ENCODE results near the gene SH3RF2. TPM values are rescaled to one million over a fixed set of nuclear protein-coding genes. Genes with fewer than 3 reads are reported as not detected.

Gene SH3RF2
- total RNA-seq, 4 donors from 2014 or later: 0.26 to 4.1 (median 1.8) TPM

DNA sequence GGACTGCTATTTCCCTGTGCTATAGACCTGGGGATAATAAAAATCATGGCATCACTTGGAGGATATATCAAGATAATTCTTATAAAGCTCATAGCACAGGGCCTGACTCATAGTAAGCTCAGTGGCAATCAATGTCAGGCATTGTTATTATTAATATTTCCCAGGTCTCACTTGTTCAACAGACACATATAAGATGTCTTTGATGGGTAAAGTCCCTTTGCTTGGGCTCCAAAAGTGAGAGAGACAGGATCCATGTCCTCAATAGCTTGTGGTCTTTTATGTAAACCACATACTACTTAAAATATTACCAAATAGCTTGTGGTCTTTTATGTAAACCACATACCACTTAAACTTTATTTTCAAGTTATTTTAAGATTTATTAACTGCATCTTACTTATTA, 11.2 kb downstream of the SH3RF2 start:
- no peaks in the 10 kb centered on the region for H3K9me3 ChIP-seq
- H3K36me3 ChIP-seq: no peaks in the 10 kb centered on the region
- no peak overlapping the region for H3K4me3 ChIP-seq
- no peak for DNase-seq
- no peak overlapping the region for H3K27ac ChIP-seq
- no peak for TF ChIP-seq POLR2A (IDR thresholded peaks at IDR 0.05)
- TF ChIP-seq, protein P1, sequence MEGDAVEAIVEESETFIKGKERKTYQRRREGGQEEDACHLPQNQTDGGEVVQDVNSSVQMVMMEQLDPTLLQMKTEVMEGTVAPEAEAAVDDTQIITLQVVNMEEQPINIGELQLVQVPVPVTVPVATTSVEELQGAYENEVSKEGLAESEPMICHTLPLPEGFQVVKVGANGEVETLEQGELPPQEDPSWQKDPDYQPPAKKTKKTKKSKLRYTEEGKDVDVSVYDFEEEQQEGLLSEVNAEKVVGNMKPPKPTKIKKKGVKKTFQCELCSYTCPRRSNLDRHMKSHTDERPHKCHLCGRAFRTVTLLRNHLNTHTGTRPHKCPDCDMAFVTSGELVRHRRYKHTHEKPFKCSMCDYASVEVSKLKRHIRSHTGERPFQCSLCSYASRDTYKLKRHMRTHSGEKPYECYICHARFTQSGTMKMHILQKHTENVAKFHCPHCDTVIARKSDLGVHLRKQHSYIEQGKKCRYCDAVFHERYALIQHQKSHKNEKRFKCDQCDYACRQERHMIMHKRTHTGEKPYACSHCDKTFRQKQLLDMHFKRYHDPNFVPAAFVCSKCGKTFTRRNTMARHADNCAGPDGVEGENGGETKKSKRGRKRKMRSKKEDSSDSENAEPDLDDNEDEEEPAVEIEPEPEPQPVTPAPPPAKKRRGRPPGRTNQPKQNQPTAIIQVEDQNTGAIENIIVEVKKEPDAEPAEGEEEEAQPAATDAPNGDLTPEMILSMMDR (IDR thresholded peaks at IDR 0.05): no peak
- H3K4me1 ChIP-seq: no peaks in the 10 kb centered on the region
- intact Hi-C loops (cut with DNase I; ENCODE audit: low total_unique reads): no loop called here
- H3K27me3 ChIP-seq: no peaks in the 10 kb centered on the region

DNA sequence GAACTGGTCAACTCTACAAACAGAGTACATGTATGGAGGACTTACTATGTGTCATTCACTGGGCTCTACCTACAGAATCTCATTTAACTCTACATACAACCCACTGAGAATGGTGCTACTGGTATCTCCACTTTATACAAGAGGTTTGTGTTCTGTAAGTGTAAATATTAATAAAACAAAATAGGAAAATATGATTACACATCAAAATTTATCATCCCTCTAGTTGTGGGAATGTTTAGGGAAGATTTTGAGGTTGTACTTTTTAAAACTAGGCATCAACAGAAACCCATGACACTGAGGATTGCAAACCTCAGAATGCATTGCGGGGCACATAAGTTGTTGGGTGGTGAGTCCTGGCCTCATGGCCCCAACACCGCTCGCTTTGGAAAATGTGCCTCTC, 11.7 kb downstream of the SH3RF2 start:
- no peak for DNase-seq
- Histone ChIP-seq H3K27ac (no peak overlapping the region), H3K36me3 (no peaks in the 10 kb centered on the region), H3K27me3 (no peaks in the 10 kb centered on the region), H3K4me3 (no peak overlapping the region), H3K9me3 (no peaks in the 10 kb centered on the region), H3K4me1 (no peaks in the 10 kb centered on the region)
- TF ChIP-seq, protein P1 (IDR thresholded peaks at IDR 0.05): no peak
- TF ChIP-seq POLR2A (IDR thresholded peaks at IDR 0.05): no peak
- intact Hi-C loops (cut with DNase I; ENCODE audit: low total_unique reads): no loop called here

DNA sequence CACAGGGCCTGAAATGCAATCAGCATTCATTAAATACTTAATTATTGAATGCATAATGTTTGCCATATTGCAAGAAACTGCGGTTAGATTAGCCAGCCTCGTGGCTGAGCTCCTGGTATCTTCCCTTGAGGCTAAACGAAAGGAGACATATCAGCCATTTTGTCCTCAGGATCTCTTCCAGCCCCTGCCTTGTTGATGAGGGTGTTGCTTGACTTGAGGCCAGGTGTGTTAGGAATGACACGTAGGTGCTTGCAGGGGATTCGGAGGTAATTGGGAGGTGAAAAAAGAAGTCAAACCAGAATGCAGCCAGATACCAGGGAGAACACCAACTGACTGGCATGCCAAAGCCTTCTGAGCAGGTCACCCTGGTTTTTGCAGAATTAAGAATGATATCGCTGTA, 12.5 kb downstream of the SH3RF2 start:
- Histone ChIP-seq H3K9me3 (no peaks in the 10 kb centered on the region), H3K4me1 (no peaks in the 10 kb centered on the region), H3K27me3 (no peaks in the 10 kb centered on the region), H3K27ac (no peak overlapping the region), H3K4me3 (no peak overlapping the region), H3K36me3 (no peaks in the 10 kb centered on the region)
- no peak for DNase-seq
- intact Hi-C loops (cut with DNase I; ENCODE audit: low total_unique reads): no loop called here
- TF ChIP-seq, protein P1 (IDR thresholded peaks at IDR 0.05): no peak
- TF ChIP-seq POLR2A (IDR thresholded peaks at IDR 0.05): no peak

DNA sequence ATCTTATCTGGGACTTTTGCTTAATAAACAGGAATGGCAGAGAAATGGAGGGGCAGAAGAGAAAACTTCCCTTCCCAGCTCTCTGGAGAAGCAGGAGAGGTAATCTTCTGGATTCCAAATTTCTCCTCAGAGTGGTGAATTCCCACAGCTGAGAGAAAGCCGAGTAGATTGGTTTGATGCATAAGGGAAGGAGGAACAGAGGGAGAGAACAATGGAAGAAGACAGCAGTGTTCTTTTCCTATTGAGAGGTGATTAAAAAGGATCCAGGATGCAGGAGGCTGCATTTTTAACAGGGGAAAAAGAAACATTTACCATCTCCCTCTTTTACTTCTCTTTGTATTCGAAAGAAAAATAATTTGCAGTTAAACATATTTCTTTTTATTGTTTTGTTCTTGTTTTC, 13.1 kb downstream of the SH3RF2 start:
- H3K36me3 ChIP-seq: no peaks in the 10 kb centered on the region
- H3K4me3 ChIP-seq: no peak overlapping the region
- intact Hi-C loops (cut with DNase I; ENCODE audit: low total_unique reads): no loop called here
- H3K27me3 ChIP-seq: no peaks in the 10 kb centered on the region
- TF ChIP-seq, protein P1 (IDR thresholded peaks at IDR 0.05): no peak
- TF ChIP-seq POLR2A (IDR thresholded peaks at IDR 0.05): no peak
- no peaks in the 10 kb centered on the region for H3K9me3 ChIP-seq
- DNase-seq: no peak
- no peak overlapping the region for H3K27ac ChIP-seq
- no peaks in the 10 kb centered on the region for H3K4me1 ChIP-seq

DNA sequence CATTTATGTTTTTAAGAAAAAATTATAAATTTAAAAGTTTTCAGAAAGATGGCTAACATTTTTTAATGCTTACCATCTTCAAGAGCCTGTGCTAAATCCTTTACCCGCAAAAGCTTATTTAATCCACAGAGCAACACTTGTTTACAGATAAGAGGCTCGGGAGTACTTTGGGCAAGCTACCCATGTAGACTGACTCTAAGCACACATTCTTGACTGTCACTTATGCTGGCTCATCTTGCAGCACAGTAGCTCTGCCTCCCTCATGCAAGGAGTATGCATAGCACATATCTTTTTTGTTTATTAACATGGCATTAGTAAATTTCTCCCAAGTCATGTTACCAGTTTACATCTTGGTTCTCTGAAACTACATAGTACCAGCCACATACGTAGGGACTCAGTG, 14.7 kb downstream of the SH3RF2 start:
- Histone ChIP-seq H3K27ac (no peak overlapping the region), H3K4me3 (no peak overlapping the region), H3K36me3 (no peaks in the 10 kb centered on the region), H3K9me3 (no peaks in the 10 kb centered on the region), H3K27me3 (no peaks in the 10 kb centered on the region), H3K4me1 (no peaks in the 10 kb centered on the region)
- DNase-seq: no peak
- intact Hi-C loops (cut with DNase I; ENCODE audit: low total_unique reads): no loop called here
- no peak for TF ChIP-seq POLR2A (IDR thresholded peaks at IDR 0.05)
- TF ChIP-seq, protein P1 (IDR thresholded peaks at IDR 0.05): no peak

Data from uterus (tissue), 4 donors.